Activated CD8-positive, alpha-beta memory T cell treated with anti-CD3 and anti-CD28 coated beads for 36 hours (primary cell): ENCODE measurements around the gene NF1. TPM values are rescaled to one million over a fixed set of nuclear protein-coding genes. Genes with fewer than 3 reads are reported as not detected.
"Not testable (repeated sequence)": the region's sequence is repeated elsewhere in the genome, so short reads cannot be mapped to it uniquely, and the experiment has no call there.

Source experiments
- CTCF ChIA-PET: fragments of 350-600 bp; sonication (Branson Sonifier 250); formaldehyde crosslinking; loops from one replicate; lab custom pipeline; 2021; ENCODE audit warnings: antibody characterized with exemption; lab: Charles Lee
- POLR2A ChIA-PET: fragments of 350-600 bp; sonication (Branson Sonifier 250); formaldehyde crosslinking; loops from one replicate; lab custom pipeline; 2021; ENCODE audit warnings: antibody characterized with exemption; lab: Charles Lee
- total RNA-seq, 2 experiments: library from RNA; stranded (reverse); gene quantifications; one replicate each; pipeline ENCODE4 v1.2.3, GENCODE V29; 2021

Gene NF1
- total RNA-seq, 2 experiments from 2014 or later, result 20.4 to 24.0 TPM

- CTCF ChIA-PET, result interaction anchor here (0.6 kb wide), 1 partner anchor 55 kb away, joined by 4 read pairs; no protein-coding TSS in a partner anchor
- POLR2A ChIA-PET, result no interaction called here
Observed at GRCh38 chr17:31074772-31075555, 19.8 kb upstream of the NF1 start.

DNA sequence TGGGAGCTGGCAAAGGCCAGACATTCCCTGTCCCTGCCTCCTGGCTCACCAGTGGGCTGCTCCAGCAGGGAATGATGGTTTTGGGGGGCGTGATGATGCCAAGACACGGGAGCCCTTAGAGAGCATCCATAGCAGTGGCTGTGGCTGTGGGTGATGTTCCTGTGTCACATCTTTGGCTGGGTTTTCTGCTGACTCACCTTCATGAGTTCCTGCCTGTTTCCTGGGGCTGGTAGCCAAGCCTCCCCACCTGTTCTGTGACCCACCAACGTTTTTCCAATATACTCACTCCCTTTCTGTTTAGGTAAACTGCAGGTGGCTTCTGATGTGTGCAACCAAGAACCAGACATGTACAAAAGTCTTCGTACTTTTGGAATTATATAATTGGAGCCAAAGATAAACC, 16.5 kb upstream of the NF1 start:
- POLR2A ChIA-PET, result no interaction called here
- CTCF ChIA-PET, result interaction anchor here (0.7 kb wide), 1 partner anchor 53 kb away, joined by 3 read pairs; no protein-coding TSS in a partner anchor

GRCh38 chr17:31079731-31080130, 15.0 kb upstream of the NF1 start:
- ChIA-PET CTCF (interaction anchor here (0.6 to 1.5 kb wide), 3 partner anchors 10 to 229 kb away, joined by 3 read pairs; no protein-coding TSS in a partner anchor), POLR2A (no interaction called here)

- CTCF ChIA-PET, result no interaction called here
- POLR2A ChIA-PET, result no interaction called here
Observed at GRCh38 chr17:31085563-31085962, 9.2 kb upstream of the NF1 start.

- ChIA-PET POLR2A (no interaction called here), CTCF (interaction anchor here (1.4 kb wide), 1 partner anchor 9 kb away, joined by 3 read pairs; no protein-coding TSS in a partner anchor)
Observed at GRCh38 chr17:31089471-31089870, 5.3 kb upstream of the NF1 start.

- CTCF ChIA-PET, POLR2A ChIA-PET: not testable (repeated sequence)
Observed at GRCh38 chr17:31090650-31091049, 4.1 kb upstream of the NF1 start.

DNA sequence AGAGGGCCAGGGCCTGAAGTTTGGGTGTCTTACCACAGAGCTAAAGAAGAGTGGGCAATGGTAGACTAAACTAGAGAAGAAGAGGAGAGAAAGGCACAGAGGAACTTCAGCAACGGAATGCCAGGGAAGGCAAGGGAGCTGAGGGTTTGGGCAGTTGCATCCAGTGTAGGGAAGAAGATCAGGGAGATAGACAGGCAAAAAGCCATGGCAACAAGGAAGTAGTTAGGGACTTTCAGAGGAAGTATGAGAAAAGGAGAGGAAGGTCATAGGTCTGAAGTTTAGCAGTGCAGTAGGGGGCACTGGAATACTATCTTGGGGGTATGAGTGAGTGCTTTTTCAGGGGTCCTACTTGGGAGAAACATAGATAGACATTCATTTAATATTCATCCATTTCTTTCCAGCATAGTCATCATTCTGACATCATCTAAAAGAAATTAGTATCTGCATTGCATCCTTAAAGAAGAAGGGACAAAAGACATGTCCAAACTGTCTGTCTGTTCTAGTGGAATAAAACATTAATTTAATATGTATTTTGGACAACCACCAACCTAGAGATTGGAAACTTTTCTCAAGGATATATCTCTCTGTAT, 2.2 kb upstream of the NF1 start:
- POLR2A ChIA-PET, result no interaction called here

DNA sequence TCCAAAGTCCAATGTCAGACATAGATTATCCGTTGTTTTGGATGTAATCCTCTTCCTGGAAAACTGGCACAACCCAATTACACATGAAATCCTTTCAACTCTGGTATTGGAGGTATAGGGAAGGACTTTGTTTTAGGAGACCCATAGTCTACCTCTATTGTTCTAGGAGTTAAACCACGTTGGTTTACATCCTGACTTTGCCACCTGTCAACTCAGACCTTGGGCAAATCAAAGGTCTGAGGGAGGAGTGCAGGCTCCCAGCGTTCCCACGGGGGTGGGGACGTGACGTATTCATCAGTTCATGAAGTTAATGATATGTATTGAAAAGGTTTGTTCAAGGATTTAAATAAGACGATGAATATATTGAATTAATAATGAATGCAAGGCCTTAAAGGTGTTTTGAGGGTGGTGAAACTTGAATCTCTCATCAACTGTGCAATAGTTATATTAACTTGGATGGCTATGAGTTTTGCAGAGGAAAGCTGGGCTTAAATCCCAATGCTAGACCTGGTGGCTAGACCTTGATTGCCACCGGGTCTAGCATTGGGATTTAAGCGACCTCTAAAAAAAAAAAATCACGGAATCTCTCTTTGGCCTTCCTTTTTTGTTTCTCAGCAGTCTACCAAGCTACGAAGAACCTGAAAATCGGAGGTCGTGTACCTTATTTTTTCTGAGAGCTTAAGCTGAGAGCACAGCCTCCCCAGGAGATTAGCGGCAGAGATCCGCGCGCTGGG, 744 bp upstream of the NF1 start:
- POLR2A ChIA-PET, result interaction anchor here (1.4 kb wide), 1 partner anchor 34 kb away, joined by 4 read pairs; no protein-coding TSS in a partner anchor
- CTCF ChIA-PET, result no interaction called here

More for the DNA sequence above, 2.2 kb upstream of the NF1 start:
- CTCF ChIA-PET, result no interaction called here

DNA sequence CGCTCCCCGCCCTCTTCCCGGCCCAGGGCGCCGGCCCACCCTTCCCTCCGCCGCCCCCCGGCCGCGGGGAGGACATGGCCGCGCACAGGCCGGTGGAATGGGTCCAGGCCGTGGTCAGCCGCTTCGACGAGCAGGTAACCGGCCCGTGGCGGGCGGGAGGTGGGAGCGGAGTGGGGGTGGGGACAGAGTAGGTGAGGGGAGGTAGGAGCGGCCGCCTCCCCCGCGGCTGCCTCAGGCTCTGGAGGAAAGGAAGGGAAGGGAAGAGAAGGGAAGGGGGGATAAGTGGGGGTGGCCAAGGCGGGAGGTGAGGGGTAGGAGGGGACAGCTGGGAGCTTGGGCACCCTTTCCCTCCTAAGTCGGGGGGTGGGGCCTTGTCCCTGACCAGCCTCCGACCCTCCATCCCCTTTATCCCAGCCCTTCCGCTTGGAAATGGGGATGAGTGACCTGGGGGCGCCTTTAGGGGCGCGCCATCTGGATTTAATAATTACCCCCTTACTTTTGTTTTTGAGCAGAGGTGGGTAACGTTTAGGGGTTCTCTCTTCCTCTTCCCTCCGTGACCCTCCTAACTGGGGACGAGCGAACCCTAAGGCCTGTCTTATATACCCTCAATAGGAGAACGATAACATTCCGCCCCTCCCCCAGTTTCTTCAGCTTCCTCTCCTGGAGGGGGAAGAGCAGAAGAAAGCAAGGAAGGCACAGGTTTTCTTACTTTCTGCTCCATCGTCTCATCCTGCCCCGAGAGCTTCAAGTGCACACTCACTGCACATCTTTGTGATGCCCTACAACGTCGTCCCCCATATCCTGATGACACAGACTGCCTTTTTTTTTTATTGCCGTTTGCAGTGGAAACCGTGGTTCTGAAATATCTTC, 694 bp downstream of the NF1 start:
- POLR2A ChIA-PET, result interaction anchor here (1.4 kb wide), 1 partner anchor 33 kb away, joined by 4 read pairs; no protein-coding TSS in a partner anchor
- CTCF ChIA-PET, result interaction anchor here (0.6 kb wide), 1 partner anchor 184 kb away, joined by 4 read pairs; no protein-coding TSS in a partner anchor

- POLR2A ChIA-PET, result interaction anchor here (0.5 kb wide), 1 partner anchor 88 kb away, joined by 3 read pairs; no protein-coding TSS in a partner anchor
- CTCF ChIA-PET, result interaction anchor here (0.6 kb wide), 2 partner anchors 184 to 670 kb away, joined by 4 read pairs; no protein-coding TSS in a partner anchor
Observed at GRCh38 chr17:31096106-31096436, 1.3 kb downstream of the NF1 start.

- POLR2A ChIA-PET, result interaction anchor here (0.6 kb wide), 1 partner anchor 270 kb away, joined by 4 read pairs; no protein-coding TSS in a partner anchor
- CTCF ChIA-PET, result interaction anchor here (0.6 to 0.7 kb wide), 2 partner anchors 248 to 1054 kb away, joined by 3 to 4 read pairs; no protein-coding TSS in a partner anchor
Observed at GRCh38 chr17:31099016-31099415, 4.2 kb downstream of the NF1 start.

DNA sequence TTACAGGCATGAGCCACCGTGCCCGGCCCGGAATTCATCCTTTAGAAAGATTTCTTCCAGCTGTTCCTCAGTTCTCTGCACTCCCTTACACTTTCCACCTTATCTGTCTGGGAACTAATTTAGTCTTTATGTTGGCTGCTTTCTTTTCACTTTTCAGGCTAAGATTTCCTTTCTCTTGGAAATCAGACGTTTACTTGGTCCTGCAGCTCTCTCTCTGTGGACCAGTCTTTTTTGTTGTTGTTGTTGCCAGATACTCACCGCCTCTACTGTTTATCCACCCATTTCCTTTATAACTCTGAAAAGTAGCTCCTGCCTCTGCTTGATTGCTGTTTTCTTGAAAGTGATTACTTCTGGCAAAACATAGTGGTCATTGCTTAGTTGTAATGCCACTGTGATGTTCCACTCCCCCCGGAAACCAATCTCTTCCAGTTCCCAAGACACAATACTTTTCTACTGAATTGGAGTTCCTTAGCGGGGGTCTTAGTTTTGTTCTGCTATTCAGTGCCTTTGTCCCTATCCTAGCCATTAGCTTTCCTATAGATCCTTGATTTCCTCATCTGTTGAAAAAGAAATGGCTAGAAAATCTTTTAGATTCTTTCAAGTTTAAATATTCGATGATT, 6.2 kb downstream of the NF1 start:
- ChIA-PET POLR2A (no interaction called here), CTCF (no interaction called here)

GRCh38 chr17:31101943-31102342, 7.2 kb downstream of the NF1 start:
- CTCF ChIA-PET, result no interaction called here
- POLR2A ChIA-PET, result no interaction called here

- ChIA-PET POLR2A (no interaction called here), CTCF (no interaction called here)
Observed at GRCh38 chr17:31105991-31106390, 11.2 kb downstream of the NF1 start.

DNA sequence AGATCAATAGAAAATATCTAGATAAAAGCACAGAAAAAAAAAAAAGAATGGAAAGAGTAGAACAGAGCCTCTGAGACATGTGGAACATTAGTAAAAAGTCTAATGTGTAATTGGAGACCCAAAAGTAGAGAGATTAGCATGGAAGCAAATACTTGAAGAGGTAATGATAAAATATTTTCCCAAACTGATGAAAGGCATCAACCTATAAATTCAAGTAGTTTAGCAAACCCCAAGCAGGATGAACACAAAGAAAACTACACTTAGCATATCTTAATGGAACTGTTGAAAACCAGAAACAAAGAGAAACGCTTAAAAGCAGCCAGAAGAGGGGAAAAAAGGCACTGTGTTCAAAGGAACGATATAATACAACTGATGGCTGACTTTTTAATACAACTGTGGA, 16.4 kb downstream of the NF1 start:
- ChIA-PET CTCF (no interaction called here), POLR2A (no interaction called here)

GRCh38 chr17:31112001-31112661, 17.4 kb downstream of the NF1 start:
- CTCF ChIA-PET, result no interaction called here
- POLR2A ChIA-PET, result no interaction called here

DNA sequence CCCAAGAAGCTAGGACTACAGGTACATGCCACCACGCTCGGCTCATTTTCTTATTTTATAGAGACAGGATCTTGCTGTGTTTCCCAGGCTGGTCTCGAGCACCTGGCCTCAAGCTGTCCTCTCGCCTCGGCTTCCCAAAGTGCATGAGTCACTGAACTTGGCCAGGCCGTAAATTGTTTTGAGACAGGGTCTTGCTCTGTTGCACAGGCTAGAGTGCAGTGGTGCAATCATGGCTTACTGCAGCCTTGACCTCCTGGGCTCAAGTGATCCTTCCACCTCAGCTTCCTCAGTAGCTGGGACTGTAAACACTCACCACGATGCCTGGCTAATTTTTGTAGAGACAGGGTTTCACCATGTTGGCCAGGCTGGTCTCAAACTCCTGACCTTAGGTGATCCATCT, 18.6 kb downstream of the NF1 start:
- CTCF ChIA-PET, result not testable (repeated sequence)
- POLR2A ChIA-PET, result interaction anchor here (0.6 kb wide), 1 partner anchor 195 kb away, joined by 6 read pairs; no protein-coding TSS in a partner anchor

DNA sequence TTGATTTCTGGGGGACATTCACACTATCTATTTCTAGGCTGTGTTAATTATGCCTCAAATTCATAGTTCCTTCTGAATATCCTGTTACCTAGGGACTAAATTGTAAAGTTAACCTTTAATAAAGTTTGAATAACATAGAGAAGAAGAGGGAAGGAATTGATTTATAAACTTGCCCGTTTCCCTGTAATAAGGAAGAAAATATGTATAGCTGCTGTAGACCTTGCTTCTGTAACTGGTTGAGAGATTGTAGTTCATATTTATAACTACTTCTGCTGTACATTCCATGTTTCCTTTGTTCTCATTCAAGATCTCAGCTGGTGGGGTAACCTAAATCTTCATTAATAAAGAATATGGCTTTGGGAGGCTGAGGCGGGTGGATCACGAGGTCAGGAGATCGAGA, 19.2 kb downstream of the NF1 start:
- CTCF ChIA-PET, result no interaction called here
- POLR2A ChIA-PET, result no interaction called here
